ENCODE data around the gene CENPS. TPM values are rescaled to one million over a fixed set of nuclear protein-coding genes. Genes with fewer than 3 reads are reported as not detected.

Gene CENPS
- total RNA-seq, 2 donors from 2014 or later, result 23.1 to 30.8 TPM

- H3K27ac Mint-ChIP-seq, result no peak overlapping the region
- WGBS, 2 experiments (ENCODE audit: insufficient coverage in 1 of 2, insufficient read length in 1 of 2), result 80 to 83% methylated on average over 7 of the region's 7 CpGs
Measured at GRCh38 chr1:10438677-10439163, 8.5 kb downstream of the CENPS start.

DNA sequence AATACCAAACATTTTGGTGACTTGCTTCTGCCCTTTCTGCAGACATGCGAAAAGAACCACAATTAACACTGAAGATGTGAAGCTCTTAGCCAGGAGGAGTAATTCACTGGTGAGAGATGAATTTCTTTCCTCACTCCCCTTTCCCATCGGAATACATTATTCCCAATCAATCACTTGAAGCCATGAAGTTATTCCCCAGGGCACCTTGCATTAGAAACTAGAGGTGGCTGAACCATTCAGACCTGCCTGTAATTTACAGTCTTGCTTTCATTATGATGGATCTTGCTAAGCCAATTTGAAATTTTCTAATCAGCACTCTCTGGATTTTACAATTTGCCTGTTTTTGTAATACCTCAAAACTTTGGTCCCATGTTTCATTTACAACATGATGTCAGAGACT, 10.1 kb downstream of the CENPS start:
- TF ChIP-seq, protein P1, sequence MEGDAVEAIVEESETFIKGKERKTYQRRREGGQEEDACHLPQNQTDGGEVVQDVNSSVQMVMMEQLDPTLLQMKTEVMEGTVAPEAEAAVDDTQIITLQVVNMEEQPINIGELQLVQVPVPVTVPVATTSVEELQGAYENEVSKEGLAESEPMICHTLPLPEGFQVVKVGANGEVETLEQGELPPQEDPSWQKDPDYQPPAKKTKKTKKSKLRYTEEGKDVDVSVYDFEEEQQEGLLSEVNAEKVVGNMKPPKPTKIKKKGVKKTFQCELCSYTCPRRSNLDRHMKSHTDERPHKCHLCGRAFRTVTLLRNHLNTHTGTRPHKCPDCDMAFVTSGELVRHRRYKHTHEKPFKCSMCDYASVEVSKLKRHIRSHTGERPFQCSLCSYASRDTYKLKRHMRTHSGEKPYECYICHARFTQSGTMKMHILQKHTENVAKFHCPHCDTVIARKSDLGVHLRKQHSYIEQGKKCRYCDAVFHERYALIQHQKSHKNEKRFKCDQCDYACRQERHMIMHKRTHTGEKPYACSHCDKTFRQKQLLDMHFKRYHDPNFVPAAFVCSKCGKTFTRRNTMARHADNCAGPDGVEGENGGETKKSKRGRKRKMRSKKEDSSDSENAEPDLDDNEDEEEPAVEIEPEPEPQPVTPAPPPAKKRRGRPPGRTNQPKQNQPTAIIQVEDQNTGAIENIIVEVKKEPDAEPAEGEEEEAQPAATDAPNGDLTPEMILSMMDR (conservative IDR thresholded peaks at IDR 0.05), result no peak
- H3K4me3 Mint-ChIP-seq, result no peak overlapping the region

More at GRCh38 chr1:10438677-10439163, 8.5 kb downstream of the CENPS start:
- Mint-ChIP-seq H3K4me3 (no peak overlapping the region), H3K4me1 (peaks cover 6% of the 10 kb centered on the region), H3K36me3 (ENCODE audit: low read depth) (peaks cover 6% of the 10 kb centered on the region), H3K9me3 (no peaks in the 10 kb centered on the region), H3K27me3 (ENCODE audit: insufficient read depth) (no peaks in the 10 kb centered on the region)
- no peak overlapping the region for H3K9ac ChIP-seq (ENCODE audit: extremely low read depth, low read length, poor library complexity, severe bottlenecking)
- H3K36me3 ChIP-seq (ENCODE audit: control insufficient read depth, insufficient read depth, low read length), result peaks cover 15% of the 10 kb centered on the region
- no peak for DNase-seq
- H3K4me3 ChIP-seq (ENCODE audit: low read length), result no peak overlapping the region
- no peak overlapping the region for H3K27ac ChIP-seq (ENCODE audit: low read depth, low read length)
- TF ChIP-seq, protein P1 (conservative IDR thresholded peaks at IDR 0.05), result no peak
- H3K4me1 ChIP-seq (ENCODE audit: control insufficient read depth, insufficient read depth, low read length), result no peaks in the 10 kb centered on the region
- H3K9me3 ChIP-seq (ENCODE audit: control insufficient read depth, low read length), result no peaks in the 10 kb centered on the region
- no peaks in the 10 kb centered on the region for H3K27me3 ChIP-seq (ENCODE audit: control insufficient read depth, insufficient read depth, low read length, poor library complexity, severe bottlenecking)

DNA sequence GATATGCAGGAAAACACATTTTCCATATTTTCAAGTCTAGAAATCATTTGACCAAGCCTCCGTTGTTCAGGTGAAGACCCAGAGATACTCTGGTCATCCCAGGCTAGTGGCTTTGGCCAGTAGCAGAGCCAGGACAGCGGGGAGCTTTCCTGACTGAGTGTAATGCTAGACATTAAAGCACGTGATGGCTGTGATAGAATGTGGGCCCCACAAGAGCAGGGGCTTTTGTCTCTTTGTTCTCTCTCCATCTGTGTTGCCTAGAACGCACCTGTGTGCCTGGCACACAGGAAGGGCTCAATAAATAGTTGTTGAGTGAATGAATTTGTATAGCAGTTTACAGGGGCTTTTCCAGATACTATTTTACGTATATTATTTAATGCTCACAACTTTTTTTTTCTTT, 10.6 kb downstream of the CENPS start:
- no peaks in the 10 kb centered on the region for H3K27me3 ChIP-seq (ENCODE audit: control insufficient read depth, insufficient read depth, low read length, poor library complexity, severe bottlenecking)
- no peaks in the 10 kb centered on the region for H3K27me3 Mint-ChIP-seq (ENCODE audit: insufficient read depth)
- no peak for DNase-seq
- H3K36me3 ChIP-seq (ENCODE audit: control insufficient read depth, insufficient read depth, low read length), result peaks cover 22% of the 10 kb centered on the region
- no peaks in the 10 kb centered on the region for H3K9me3 Mint-ChIP-seq
- 93 to 96% methylated on average over 3 to 5 of the region's 5 CpGs for WGBS, 2 experiments (ENCODE audit: insufficient coverage in 1 of 2, insufficient read length in 1 of 2)
- no peak overlapping the region for H3K27ac ChIP-seq (ENCODE audit: low read depth, low read length)
- H3K36me3 Mint-ChIP-seq (ENCODE audit: low read depth), result peaks cover 8% of the 10 kb centered on the region
- no peaks in the 10 kb centered on the region for H3K9me3 ChIP-seq (ENCODE audit: control insufficient read depth, low read length)
- no peak overlapping the region for H3K27ac Mint-ChIP-seq
- no peak overlapping the region for H3K4me3 ChIP-seq (ENCODE audit: low read length)
- H3K9ac ChIP-seq (ENCODE audit: extremely low read depth, low read length, poor library complexity, severe bottlenecking), result no peak overlapping the region
- H3K4me1 Mint-ChIP-seq, result peaks cover 6% of the 10 kb centered on the region
- H3K4me1 ChIP-seq (ENCODE audit: control insufficient read depth, insufficient read depth, low read length), result no peaks in the 10 kb centered on the region
- TF ChIP-seq, protein P1 (conservative IDR thresholded peaks at IDR 0.05), result no peak
- no peak overlapping the region for H3K4me3 Mint-ChIP-seq

More for the DNA sequence above, 10.1 kb downstream of the CENPS start:
- H3K4me1 ChIP-seq (ENCODE audit: control insufficient read depth, insufficient read depth, low read length), result no peaks in the 10 kb centered on the region
- no peak overlapping the region for H3K27ac ChIP-seq (ENCODE audit: low read depth, low read length)
- peaks cover 8% of the 10 kb centered on the region for H3K36me3 Mint-ChIP-seq (ENCODE audit: low read depth)
- 100% methylated on average over 1 to 2 of the region's 2 CpGs for WGBS, 2 experiments (ENCODE audit: insufficient coverage in 1 of 2, insufficient read length in 1 of 2)
- no peaks in the 10 kb centered on the region for H3K9me3 ChIP-seq (ENCODE audit: control insufficient read depth, low read length)
- no peaks in the 10 kb centered on the region for H3K27me3 Mint-ChIP-seq (ENCODE audit: insufficient read depth)
- no peak for DNase-seq
- H3K4me3 ChIP-seq (ENCODE audit: low read length), result no peak overlapping the region
- H3K27ac Mint-ChIP-seq, result no peak overlapping the region
- H3K27me3 ChIP-seq (ENCODE audit: control insufficient read depth, insufficient read depth, low read length, poor library complexity, severe bottlenecking), result no peaks in the 10 kb centered on the region
- H3K9ac ChIP-seq (ENCODE audit: extremely low read depth, low read length, poor library complexity, severe bottlenecking), result no peak overlapping the region
- peaks cover 19% of the 10 kb centered on the region for H3K36me3 ChIP-seq (ENCODE audit: control insufficient read depth, insufficient read depth, low read length)
- no peaks in the 10 kb centered on the region for H3K9me3 Mint-ChIP-seq
- peaks cover 6% of the 10 kb centered on the region for H3K4me1 Mint-ChIP-seq
